Measurements from ENCODE around the gene DFFB.
"Not testable (repeated sequence)": the region's sequence is repeated elsewhere in the genome, so short reads cannot be mapped to it uniquely, and the experiment has no call there.

DFFB gene, protein sequence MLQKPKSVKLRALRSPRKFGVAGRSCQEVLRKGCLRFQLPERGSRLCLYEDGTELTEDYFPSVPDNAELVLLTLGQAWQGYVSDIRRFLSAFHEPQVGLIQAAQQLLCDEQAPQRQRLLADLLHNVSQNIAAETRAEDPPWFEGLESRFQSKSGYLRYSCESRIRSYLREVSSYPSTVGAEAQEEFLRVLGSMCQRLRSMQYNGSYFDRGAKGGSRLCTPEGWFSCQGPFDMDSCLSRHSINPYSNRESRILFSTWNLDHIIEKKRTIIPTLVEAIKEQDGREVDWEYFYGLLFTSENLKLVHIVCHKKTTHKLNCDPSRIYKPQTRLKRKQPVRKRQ

DNA sequence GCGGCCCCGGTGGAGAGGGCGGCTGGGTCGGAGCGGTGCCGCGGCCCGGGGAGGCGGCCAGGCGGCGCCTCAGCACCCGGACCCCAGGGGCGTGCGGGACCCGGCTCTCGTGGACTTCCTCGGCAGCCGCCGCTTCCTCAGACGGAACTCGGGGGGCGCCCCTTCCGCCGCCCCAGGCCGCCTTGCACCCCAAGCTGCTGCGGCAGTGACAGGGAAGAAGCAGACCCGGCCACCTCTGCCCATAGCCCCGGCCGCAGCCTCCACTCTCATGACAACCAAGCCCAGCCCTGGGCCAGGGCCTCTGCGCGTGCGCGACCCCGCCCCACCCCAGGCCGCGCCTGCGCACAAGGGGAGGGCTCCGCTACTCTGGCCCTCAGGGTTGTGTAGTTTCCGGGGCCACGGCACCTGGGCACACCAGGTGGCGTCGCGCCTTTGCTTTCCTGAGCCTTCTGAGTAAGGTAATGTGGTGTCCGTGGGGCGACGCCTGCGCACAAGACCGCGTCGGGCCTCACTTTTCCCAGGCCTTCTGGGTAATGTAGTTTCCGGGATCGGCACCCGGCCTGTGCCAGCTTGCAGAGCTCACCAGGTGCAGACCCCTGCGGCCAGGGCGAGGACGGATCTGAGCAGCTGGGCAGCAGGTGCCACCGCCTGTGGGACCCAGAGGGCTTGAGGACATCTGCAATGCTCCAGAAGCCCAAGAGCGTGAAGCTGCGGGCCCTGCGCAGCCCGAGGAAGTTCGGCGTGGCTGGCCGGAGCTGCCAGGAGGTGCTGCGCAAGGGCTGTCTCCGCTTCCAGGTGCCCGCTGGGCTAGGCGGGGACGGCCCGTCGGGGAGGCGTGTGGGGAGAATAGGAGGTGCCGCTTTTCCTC is at the start of gene DFFB, which contains the start of gene CEP104:
Gene DFFB (plus strand): TSS at position 554 of the 868 bp plus-strand sequence. CDS start 128 bp downstream, at position 682.
Gene CEP104 (minus strand): TSS at position 289 of the 868 bp plus-strand sequence. CDS start 4,804 bp downstream, outside the sequence.
- peak; percentile 92 for DNase-seq

DNA sequence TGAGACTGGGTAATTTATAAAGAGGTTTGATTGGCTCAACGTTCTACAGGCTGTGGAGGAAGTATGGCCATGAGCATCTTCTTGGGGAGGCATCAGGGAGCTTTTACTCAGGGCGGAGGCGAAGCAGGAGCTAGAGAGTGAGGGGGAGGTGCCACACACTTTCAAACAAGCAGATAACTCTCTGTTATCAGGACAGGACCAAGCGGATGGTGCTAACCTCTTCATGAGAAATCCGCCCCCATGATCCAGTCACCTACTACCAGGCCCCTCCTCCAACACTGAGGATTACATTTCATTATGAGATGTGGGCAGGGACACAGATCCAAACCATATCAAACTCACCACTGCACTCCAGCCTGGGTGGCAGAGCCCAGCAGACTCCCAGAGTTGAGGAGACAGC is 49.5 kb upstream of the DFFB start:
- no peak for DNase-seq

DNA sequence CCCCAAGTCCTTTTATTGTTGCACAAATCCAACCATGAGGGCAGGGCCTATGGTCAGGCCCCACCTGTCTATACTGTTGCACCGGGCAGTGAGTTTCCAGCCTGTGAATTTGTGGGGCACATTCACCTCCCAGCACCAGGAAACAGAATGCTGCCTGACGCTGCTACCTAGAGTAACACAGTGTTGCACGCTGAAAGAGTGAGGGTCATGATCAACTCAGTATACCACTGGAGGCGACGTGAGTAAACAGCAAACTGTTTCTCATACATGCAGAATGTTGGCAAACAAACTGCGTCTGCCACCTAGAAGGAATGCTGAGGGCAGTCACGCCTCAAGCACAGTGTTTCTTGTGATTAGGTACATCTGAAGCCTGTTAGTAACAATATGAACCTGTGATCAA is 47.6 kb upstream of the DFFB start:
- no peak for DNase-seq

DNA sequence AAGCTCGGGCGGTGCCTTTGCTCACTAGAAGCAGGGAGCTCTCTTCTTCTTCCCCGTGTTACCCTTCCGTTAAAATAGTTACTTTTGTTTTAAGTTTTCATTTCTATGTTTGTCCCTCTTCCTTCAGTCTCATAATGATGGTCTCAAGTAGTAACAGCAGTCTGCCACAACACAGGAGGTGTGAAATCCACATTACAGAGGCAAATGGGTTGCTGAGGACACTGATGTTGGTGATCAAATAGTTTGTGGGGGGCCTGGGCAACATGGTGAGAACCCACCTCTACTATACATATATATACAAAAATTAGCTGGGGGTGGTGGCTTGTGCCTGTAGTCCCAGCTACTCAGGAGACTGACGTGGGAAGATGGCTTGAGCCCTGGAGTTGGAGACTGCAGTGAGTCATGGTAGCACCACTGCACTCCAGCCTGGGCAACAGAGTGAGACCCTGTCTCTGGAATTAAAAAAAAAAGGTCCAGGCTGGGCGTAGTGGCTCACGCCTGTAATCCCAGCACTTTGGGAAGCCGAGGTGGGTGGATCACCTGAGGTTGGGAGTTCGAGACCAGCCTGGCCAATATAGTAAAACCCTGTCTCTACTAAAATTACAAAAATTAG is 47.0 kb upstream of the DFFB start:
- not testable (repeated sequence) for DNase-seq

DNA sequence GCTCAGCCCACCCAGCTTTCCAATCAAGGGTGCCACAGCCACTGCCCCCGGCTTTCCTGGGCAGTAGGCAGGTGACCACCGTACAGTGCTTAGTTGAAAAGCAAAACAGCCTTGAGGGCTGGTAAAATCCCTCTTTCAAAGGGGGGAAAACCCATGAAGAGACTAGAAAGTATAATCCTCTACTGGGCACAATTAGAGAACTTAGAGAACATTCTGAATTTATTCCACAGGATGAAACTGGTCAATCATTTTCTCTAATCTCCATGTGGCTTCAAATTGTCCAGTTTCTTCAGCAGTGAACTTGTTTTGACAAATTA is 45.7 kb upstream of the DFFB start:
- no peak for DNase-seq

DNA sequence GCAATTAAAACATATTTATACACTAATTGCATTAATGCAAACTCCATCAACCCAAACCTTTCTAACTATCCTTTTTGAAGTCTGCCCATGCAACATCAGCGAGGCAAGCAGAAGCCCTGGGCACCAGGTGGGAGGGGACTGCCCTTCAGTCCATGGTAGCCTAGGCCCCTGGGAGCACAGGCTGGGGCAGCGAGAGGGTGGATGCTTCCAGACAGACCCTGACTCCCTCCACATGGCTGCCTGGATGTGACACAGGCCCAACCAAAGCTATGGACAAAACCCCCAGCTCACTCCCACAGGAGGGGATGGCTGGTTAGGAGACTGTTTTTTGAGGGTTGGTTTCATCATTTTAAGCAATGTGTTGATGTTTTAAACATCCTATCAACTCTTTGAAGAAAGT is 43.2 kb upstream of the DFFB start:
- no peak for DNase-seq

DNA sequence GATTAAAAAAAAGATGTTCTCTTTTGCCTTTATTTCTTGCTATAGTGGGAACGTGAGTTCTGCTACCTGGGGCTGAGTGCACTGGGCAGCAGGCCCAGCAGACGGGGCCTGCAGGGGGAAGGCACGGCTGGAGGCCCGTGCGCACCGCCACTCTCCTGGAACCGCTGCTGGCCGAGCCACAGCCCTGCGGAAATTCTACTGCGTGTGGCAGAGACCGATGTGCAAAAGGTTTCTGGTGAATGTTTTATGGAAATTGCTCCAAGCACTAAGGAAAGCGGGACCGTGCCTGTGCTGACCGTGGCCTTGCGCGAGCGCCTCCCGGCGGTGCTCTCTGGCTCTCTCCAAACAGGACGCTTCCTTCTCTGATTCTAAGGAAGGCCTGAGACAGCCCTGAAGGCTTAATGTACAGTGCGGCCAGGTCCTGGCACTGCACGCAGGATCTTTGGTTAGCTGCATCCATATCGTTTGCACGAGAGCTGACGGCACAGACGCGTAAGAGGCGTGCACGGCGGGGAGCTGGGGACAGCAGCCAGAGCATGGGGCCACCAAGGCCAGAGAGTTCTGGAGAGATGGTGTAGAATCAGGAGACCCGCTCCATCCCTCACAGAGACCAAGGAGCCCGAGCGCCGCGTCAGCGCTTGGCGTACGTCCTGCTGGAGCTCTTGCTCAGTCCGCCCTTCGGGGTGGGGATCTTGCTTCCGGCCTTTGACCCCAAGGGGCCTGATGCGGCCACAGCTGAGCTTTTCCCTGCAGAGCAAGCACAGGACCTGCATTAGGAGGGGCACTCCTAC is 42.3 kb upstream of the DFFB start:
- DNase-seq = no peak

DNA sequence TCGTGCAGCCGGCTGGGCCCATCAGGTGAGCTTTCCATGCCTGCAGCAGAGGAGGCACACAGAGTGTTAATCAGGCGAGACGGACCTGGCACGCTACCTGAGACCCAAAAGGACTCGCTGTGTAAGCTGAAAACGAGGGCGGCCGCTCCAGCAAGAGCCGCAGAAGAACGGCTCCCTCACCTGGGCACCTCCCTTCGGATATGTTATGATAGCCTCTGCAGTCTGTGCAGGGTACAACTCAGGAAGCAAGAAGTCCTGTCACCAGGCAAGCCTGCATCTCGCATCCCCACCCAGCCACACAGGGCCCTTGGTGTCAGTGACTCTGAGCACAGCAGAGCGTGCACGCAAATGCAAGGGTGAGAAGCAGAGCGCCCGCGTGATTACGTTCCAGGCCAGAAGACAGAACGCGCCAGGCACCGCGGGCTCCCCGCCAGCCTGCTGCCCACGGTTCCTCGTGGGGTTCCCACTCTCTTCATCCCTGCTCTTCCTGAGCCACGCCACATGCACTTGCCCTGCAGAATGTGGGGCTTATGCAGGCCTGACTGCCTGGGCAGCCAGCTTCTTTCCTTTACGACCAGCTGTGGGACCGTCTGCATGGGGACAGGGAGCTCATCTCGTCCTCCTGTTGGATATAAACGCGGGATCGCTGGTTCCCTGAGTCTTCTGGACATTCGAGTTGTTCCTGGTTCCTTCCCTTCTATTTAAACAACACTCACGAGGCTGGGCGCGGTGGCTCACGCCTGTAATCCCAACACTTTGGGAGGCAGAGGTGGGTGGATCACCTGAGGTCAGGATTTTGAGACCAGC is 40.7 kb upstream of the DFFB start:
- no peak for DNase-seq

DNA sequence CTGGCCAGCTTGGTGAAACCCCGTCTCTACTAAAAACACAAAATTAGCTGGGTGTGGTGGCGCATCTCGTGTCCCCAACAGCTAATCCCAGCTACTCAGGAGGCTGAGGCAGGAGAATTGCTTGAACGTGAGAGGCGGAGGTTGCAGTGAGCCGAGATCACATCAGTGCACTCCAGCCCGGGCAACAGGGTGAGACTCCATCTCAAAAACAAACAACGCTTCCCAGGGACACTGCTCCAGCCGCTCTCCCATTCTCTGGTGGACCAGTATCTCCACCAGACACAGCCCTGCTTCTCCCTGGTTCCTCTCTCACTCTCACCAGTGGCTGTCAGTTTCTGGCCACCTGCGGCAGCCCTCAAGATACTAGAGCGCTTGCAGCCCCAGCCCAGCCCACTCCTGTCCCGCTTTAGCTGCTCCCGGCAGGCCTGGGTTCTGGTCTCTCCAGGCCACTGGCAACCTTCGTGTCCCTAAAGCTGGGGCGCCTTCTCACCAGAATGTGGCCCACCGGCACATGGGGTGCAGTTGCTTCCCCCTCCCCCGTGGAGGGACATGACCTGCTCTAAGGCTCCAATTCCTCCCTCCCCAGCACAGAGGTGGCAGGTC is 40.0 kb upstream of the DFFB start:
- no peak for DNase-seq

DNA sequence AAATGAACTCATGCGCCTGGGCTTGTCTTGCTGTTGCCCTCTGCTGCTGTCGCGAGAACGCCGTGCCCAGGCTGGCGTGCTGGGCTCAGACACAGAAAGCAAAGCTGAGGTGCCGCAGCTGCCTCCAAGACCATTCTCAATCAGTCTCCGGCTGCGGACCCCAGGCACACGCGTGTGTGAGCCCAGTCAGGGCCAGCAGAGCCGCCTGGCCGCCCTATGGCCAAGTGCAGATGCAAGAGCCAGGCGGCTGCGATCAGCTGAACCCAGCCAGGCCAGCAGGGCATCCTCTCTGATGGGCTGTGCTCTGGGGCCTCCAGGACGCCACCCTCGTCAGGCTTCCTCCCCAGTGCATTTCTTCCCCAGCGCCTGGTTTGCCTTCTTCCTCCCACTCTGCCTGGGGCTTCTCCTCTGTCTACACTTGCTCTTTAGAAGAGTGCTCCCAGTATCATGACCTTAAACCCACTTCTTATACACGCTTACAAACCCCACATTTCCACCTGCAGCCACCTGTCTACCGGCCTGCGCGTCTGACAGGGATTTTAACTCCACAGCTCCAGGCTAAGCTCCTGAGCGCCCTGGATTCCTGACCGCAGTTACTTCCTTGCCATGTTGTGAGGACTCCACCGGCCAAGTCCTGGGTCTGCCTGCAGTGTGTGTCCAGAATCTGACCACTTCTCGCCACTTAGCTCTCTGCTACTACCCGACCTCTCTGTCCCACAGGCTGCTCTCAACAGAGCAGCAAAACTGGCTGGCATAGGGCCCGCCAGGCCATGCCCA is 39.3 kb upstream of the DFFB start:
- no peak for DNase-seq

DNA sequence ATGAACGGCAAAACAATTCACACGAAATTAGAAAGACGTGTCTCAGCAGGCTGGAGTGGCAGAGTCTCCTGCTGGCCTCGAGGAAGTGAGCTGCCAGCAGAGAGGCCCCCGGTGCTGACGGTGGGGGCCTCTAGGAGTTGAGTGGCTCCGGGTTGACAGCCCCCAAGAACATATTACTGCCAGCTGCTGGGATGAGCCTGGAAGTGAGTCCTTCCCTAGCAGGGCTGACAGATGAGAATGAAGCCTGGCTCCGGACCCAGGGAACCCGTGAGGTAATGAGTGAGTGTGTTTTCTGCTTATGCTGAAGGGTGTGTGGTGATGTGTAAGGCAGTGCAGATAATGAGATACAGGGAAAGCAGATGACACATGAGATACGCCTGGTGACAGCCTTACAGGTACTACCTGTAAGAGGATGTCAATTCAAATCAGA is 37.5 kb upstream of the DFFB start:
- peak; percentile 34 for DNase-seq

DNA sequence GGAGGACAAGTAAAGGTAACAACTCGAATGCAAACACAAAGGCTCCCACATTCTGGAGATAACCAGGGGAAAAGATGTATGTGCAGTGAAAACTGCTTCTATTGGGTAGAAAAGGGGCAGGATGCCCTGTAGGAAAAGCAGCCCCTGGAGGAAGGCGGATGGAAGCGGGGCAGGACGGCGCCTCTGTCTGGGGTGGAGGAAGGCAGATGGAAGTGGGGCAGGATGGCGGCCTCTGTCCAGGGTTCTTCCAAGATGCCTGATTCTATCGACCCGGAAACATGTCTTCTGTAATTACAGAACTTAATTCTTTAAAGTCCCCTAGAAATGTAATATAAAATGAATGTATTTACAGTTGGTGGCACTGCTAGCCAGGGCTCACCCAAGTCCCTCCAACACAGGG is 37.0 kb upstream of the DFFB start:
- no peak for DNase-seq

DNA sequence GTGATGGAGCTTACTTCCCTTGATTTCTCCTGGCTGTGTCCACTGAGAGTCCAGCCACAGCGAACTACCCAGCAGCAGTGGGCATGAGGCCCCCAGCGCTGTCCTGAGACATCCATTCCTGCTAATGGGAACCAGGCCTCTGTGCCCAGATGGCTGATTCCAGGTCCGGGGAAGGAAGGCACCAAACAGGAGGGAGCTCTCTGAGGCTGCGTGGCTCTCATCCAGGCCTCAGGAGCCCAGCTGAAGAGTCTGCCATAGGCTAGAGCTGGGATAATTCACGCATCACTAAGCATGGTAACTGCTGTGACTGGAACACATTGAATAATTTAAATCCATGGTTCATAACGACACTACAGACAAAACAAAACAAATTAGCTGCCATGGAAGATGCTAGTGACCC is 36.3 kb upstream of the DFFB start:
- DNase-seq = peak; percentile 60

DNA sequence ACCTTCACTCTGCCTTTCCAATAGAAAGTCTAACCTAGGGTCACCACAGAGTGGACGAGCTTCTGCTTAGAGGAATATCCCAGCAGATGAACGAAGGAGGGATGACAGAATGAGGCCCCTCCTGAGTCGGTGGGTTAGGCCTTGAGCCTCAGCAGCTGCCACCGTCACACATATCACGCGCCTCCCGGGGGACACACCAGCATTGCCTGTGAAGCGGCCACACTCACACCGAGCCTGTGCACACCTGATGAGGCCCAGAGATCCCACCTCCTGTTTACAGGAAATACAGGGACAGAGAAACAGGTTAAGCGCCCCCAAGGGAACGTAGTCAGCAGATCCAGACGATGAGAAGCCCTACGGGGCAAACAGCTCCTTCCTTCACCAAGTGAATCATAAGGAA is 35.8 kb upstream of the DFFB start:
- DNase-seq = no peak

DNA sequence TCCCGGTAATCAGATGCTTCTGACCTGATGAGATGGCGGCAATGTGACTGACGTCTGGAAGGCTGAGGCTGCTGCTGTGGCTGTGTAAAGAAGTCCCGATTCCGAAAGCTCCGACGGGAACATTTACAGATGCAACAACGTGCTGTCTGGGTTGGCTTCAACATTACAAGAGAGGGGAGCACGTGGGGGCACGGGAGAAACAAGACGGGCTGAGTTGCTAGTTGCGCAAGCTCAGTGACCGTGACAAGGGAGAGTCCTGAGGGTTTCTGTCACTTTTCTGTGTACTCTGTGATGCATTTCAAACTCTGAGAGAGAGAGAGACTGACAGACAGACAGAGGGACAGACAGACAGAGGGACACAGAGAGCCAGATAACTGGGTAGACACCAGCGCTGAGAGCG is 35.4 kb upstream of the DFFB start:
- no peak for DNase-seq

DNA sequence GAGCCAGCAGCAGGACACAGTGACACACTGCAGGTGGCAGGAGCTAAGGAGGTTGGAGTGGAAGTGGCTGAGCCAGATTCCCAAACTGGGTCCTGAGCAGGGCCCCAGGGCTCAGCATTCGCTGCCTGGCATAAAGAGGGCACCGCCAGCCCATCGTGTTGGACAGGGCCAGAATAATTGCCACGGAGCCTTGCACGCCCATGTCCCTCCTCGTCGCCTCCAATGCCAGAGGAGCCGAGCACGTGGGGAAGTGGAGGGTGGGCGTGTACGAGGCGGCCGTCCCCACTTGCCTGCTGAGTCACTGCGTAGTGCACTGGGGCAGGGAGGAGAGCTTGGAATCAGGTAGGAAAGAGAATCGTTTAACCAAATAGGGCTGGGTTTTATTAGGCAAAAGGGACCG is 34.9 kb upstream of the DFFB start:
- DNase-seq = no peak

DNA sequence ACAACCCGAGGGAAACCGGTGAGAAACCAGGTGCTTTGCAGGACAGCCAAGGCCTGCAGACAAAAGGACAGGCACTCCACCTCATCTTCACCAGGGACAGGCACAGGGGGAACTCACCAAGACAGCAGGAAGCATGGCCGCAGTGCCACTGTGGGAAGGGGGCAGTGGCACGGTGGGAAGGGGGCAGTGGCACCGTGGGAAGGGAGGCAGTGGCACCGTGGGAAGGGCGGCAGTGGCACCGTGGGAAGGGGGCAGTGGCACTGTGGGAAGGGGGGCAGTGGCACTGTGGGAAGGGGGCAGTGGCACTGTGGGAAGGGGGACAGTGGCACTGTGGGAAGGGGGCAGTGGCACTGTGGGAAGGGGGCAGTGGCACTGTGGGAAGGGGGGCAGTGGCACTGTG is 32.6 kb upstream of the DFFB start:
- no peak for DNase-seq

DNA sequence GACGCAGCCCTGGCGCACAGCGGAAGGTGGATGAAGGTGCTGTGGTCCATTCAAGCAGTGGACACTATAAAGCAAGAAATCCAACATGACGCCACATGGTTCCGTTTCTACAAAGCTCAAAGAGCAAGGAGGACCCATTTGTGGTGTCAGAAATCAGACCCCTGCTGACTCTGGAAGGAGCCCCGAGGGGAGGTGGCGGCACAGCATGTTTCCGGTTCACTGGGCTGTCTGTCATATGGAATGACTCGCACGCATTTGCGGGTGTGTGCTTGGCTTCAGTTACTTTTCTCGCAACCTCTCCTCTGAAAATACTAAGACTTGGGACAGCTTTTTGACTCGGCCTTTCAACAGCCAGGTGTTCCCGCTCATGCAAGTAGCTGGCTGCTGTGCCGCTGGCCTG is 31.9 kb upstream of the DFFB start:
- DNase-seq = no peak

DNA sequence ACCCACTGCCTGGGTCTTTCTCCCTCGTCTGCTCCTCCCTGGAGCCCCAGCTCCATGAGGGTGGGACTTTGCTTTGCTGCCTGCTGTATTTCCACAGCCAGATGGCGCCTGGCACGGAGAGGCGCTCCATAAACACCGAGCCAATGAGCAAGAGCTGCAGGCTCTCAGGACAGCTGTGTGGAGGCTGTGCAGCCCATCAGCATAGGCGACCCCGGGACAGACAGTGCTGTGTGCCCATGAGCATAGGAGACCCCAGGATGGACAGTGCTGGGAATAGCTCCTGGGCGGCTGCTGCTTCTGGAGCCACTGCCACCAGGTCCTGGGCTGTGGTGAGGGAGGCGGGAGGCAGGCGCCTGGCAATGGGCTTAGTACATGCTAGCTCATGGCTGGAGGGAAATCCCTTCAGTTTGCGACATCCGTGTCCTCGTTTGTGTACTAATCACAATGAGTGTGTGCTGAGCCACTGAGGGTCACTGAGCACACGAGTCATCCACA is 29.4 kb upstream of the DFFB start:
- DNase-seq = peak; percentile 27

DNA sequence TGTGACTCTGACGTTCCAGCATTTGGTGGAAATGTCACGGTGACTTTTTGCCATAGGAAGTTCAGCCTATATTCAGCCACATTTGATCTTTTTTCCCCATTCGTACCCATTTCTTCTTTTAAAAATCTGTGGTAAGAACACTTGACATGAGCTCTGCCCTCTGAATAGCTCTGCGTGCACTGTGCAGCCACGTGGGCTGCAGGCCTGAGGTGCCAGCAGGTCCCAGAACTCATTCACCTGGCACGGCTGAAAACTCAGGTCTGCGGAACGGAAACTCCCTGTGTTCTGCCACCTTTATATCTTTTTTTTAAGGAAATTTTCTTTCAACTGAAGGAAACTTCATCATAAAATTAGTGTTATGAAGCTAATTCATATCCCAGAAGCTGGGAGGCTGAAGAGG is 28.9 kb upstream of the DFFB start:
- DNase-seq = no peak

DNA sequence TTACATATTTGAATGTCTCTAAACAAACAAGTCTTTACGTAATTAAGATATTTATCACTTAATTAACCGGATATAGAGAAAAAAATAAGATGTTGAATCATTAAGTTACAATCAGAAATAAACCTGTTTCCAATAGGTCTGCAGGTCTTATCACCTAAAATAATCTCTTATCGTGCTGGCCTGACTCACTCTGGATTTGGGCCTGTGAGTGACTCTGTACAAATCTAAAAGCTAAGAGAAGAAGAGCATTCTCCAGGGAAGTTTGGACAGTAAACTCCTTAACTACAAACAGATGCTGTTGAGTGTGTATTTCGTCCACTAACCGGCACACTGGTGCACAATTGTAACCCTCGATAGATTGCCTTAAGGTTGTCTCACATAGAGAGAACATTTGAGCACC is 25.6 kb upstream of the DFFB start:
- DNase-seq = no peak

All from right hindlimb (tissue), 1 donor.